ENCODE measurements around the gene MORN1. TPM values are rescaled to one million over a fixed set of nuclear protein-coding genes. Genes with fewer than 3 reads are reported as not detected.

MORN1 gene
- total RNA-seq, 1 donor: 9.5 TPM

DNA sequence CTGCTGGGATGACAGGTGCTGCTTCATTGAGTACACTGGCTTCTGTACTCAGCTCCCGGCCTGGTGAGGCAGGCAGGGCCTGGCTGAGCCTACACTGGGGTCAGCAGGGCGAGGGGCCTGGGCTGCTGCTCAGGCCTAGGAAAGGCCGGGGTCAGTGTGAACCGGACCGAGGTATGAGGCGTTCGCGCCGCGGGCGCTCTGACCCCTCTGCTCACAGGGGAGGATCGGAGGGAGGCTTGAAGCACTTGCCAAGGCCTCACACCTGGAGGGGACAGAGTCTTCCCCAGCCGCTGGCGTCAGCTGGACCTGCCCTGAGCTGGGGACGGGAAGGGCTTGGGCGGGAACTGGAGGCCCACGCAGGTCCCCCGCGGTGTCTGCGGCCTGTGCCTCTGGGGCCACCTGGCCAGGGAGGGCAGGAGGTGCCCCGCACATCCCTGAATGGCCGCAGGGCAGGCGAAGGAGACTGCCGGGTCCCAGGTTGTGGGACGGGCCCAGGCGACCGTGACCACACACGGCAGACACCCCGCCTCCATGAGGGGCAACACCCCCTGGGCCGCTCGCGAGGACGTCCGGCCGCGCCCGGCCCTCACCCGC, 20.5 kb upstream of the MORN1 start:
- no peak for DNase-seq (ENCODE audit: low read depth)
- H3K4me3 ChIP-seq (ENCODE audit: low read depth, low read length): peak overlapping the region; percentile 75
- TF ChIP-seq, protein P1, sequence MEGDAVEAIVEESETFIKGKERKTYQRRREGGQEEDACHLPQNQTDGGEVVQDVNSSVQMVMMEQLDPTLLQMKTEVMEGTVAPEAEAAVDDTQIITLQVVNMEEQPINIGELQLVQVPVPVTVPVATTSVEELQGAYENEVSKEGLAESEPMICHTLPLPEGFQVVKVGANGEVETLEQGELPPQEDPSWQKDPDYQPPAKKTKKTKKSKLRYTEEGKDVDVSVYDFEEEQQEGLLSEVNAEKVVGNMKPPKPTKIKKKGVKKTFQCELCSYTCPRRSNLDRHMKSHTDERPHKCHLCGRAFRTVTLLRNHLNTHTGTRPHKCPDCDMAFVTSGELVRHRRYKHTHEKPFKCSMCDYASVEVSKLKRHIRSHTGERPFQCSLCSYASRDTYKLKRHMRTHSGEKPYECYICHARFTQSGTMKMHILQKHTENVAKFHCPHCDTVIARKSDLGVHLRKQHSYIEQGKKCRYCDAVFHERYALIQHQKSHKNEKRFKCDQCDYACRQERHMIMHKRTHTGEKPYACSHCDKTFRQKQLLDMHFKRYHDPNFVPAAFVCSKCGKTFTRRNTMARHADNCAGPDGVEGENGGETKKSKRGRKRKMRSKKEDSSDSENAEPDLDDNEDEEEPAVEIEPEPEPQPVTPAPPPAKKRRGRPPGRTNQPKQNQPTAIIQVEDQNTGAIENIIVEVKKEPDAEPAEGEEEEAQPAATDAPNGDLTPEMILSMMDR (IDR thresholded peaks at IDR 0.05; ENCODE audit: insufficient read depth, low read depth, low read length): no peak

DNA sequence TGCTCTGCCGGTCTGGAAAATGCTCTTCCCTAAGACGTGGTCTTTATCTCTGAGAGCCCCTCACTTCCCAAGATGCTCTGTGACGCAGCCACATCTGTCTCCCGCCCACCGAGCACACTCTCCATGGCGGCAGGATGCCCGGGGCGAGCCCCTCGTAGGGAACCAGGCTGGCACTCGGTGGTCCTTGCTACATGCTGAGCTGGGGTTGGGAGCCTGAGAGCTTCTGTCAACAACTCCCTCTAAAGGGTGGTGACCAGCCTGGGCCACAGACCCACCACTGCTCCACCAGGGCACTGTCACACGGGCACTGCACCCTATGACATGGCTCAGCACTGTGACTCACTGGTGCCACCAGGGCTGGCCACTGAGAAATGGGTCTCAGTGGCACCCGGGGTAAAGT, 18.4 kb upstream of the MORN1 start:
- no peak for DNase-seq (ENCODE audit: low read depth)
- no peak overlapping the region for H3K4me3 ChIP-seq (ENCODE audit: low read depth, low read length)
- TF ChIP-seq, protein P1 (IDR thresholded peaks at IDR 0.05; ENCODE audit: insufficient read depth, low read depth, low read length): no peak

DNA sequence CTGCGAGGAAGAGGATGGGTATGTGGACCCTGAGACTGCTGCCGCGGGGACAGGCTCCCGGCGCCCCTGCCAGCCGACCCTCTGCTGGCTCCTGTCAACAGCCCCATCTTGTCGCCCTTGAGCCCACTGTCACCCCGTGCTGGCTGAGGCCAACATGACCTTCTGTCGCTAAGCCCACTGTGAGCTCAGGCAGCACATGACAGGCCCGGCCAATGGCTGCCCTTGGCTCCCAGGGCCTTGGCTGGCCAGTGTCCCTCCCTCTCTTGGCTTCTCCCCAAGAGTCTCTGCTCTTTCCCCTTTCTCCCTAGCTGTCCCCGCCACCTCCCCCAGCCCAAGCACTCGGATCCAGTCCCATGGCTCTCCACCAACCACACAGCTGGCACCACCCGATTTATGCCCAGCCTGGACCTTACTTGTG, 17.5 kb upstream of the MORN1 start:
- DNase-seq (ENCODE audit: low read depth): no peak
- TF ChIP-seq, protein P1 (IDR thresholded peaks at IDR 0.05; ENCODE audit: insufficient read depth, low read depth, low read length): no peak

DNA sequence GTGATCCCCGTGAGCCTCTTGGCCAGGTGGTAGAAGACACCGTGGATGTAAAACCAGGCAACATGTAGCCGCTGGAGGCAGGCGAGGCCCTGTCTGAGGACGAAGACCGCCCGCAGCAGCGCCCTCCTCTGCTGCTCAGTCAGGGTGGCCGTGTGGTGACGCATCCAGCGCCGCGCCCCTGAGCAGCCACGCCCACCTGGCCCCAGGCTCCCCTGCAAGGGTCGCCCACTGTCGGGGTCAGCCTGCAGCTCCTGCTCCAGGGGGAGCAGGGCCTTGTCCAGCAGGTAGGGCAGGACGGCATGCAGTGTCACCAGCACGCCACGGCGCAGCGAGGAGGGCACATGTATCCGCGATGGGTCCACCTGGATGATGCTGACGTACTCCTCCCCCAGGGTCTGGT, 17.1 kb upstream of the MORN1 start:
- TF ChIP-seq, protein P1 (IDR thresholded peaks at IDR 0.05; ENCODE audit: insufficient read depth, low read depth, low read length): no peak
- H3K4me3 ChIP-seq (ENCODE audit: low read depth, low read length): no peak overlapping the region
- DNase-seq (ENCODE audit: low read depth): no peak

More for the DNA sequence above, 17.5 kb upstream of the MORN1 start:
- no peak overlapping the region for H3K4me3 ChIP-seq (ENCODE audit: low read depth, low read length)

DNA sequence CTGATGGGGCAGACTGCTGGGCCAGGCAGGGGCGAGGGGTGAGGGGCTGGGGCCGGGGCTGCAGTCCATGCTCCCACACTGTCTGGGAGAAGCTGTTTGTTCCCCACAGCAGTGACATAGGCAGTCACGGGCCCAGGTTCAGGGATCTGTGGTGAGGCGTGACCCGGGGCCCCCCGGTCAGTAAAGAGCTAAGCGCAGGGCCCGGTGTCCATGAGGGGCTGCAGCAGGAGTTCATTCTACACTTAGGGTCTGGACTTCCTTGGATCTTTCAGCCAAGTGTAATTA, 16.6 kb upstream of the MORN1 start:
- no peak overlapping the region for H3K4me3 ChIP-seq (ENCODE audit: low read depth, low read length)
- no peak for DNase-seq (ENCODE audit: low read depth)
- TF ChIP-seq, protein P1 (IDR thresholded peaks at IDR 0.05; ENCODE audit: insufficient read depth, low read depth, low read length): no peak

DNA sequence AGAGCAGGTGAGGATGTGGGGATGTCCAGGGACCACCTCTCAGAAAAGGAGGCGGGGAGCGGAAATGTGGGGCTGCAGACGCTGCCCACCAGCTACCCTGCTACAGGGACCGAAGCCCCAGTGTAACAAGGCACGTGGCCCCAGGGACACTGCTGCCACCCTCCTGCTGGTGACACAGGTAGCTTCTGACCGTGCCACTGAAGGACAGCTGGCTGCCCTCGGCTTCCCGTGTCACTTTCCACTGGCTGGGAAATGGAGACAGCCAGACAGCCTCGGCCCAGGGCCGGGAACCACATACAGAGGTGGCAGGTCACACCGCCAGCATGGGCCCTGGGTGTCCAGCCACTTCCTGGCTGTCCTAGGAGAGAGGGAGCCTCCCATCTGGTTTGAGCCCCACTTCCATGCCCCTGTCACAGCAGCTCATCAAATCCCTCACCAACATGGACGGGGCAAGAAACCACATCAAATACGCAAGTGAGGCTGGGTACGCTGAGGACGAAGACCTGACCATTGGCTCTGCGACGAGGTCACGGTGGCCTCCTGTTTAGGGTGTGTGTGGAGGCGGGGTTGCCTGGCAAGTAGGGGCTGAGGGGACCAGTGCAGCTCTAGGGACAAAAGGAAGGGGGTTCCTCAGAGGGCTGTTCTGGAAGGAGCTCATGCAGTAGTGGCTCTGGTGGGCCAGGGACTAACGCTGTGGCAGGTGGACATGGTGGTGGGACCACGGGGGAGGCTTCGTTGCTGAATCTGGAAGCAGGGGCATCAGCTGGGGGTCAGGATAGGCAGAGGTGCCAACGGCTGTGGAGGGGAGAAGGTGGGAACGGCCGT, 16.0 kb upstream of the MORN1 start:
- no peak overlapping the region for H3K4me3 ChIP-seq (ENCODE audit: low read depth, low read length)
- TF ChIP-seq, protein P1 (IDR thresholded peaks at IDR 0.05; ENCODE audit: insufficient read depth, low read depth, low read length): no peak
- no peak for DNase-seq (ENCODE audit: low read depth)
